GM12864 (cell line): Measurements from ENCODE around the gene BRWD1.
A peak's percentile ranks its signal among the peaks of the same experiment; 100 is the strongest.

Source experiments
- DNase-seq: peaks from one replicate; pipeline ENCODE4 v3.0.0-alpha.2; 2011; ENCODE audit warnings: low read depth
- H3K4me3 ChIP-seq: 2 replicates; pipeline ENCODE4 v1.5.1; 2011; ENCODE audit warnings: mild to moderate bottlenecking, low read depth, low read length, control low read depth
- CTCF ChIP-seq: IDR thresholded peaks from 2 replicates; pipeline ENCODE4 v1.5.1; 2011; ENCODE audit warnings: low read depth, mild to moderate bottlenecking, moderate library complexity, low read length, control low read depth, inconsistent platforms; ENCODE audit errors: missing control alignments

The BRWD1 gene

GRCh38 chr21:39313042-39313570 lies 326 bp downstream of the BRWD1 start:
- TF ChIP-seq CTCF = no peak
- DNase-seq = no peak
- H3K4me3 ChIP-seq = peak overlapping the region; percentile 82

- no peak for TF ChIP-seq CTCF
- peak; percentile 61 for DNase-seq
- peak overlapping the region; percentile 82 for H3K4me3 ChIP-seq
Measured at GRCh38 chr21:39312112-39313041, 1.1 kb downstream of the BRWD1 start.

- no peak for DNase-seq
- H3K4me3 ChIP-seq = no peak overlapping the region
- TF ChIP-seq CTCF = no peak
Measured at GRCh38 chr21:39311164-39311563, 2.3 kb downstream of the BRWD1 start.

- no peak for DNase-seq
- H3K4me3 ChIP-seq = no peak overlapping the region
- no peak for TF ChIP-seq CTCF
Measured at GRCh38 chr21:39307466-39307865, 6.0 kb downstream of the BRWD1 start.

- no peak overlapping the region for H3K4me3 ChIP-seq
- no peak for TF ChIP-seq CTCF
Measured at GRCh38 chr21:39300587-39300986, 12.8 kb downstream of the BRWD1 start.

GRCh38 chr21:39296891-39297290 lies 16.5 kb downstream of the BRWD1 start:
- TF ChIP-seq CTCF = no peak
- no peak for DNase-seq
- no peak overlapping the region for H3K4me3 ChIP-seq

More at GRCh38 chr21:39300587-39300986, 12.8 kb downstream of the BRWD1 start:
- no peak for DNase-seq
